ENCODE measurements around the gene FMO2. TPM values are rescaled to one million over a fixed set of nuclear protein-coding genes. Genes with fewer than 3 reads are reported as not detected.

The FMO2 gene
- total and polyA plus RNA-seq, 2 of the 8 experiments (the other 6 are each of a cell fraction or from before 2014, with no cell fraction given) = not detected

DNA sequence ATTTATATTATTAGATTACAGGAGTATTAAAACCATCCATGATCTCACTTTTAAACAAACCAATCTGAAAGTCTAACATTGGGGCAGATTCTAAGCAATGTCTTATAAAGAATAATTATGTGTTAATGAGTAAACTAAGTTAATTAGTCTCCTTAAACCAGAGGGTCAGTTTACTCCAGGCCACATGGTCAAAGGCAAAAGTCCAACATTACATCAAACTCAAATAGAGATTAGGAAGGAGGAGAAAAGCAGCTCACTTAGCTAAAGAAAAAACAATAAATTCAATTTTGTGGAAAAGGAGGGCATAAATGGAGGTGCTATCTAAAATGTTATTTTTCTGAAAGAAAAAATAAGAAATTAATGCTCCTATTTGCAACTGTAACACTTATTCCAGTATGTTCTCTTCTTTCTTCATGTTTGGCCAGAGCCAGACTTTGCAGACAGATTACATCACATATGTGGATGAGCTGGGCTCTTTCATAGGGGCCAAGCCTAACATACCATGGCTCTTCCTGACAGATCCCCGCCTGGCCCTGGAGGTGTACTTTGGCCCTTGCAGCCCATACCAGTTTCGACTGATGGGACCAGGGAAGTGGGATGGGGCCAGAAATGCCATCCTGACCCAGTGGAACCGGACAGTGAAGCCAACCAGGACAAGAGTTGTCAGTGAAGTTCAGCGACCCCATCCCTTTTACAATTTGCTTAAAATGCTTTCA is 24.3 kb upstream of the FMO2 start:
- no peaks in the 10 kb centered on the region for H3K23me2 ChIP-seq (ENCODE audit: low read depth, low read length)
- H2BK20ac ChIP-seq (ENCODE audit: low read length) = no peak overlapping the region
- H4K91ac ChIP-seq (replicated peaks; ENCODE audit: insufficient read length, low read length) = no peak overlapping the region
- no peak overlapping the region for H3K4ac ChIP-seq (replicated peaks; ENCODE audit: insufficient read length, low read depth, low read length)
- DNase-seq (ENCODE audit: low read depth in 1 of 2, low spot score in 2 of 2) (no peak), FAIRE-seq (no peak)
- no peak overlapping the region for H3K23ac ChIP-seq (ENCODE audit: insufficient read length)
- POLR2A ChIA-PET (ENCODE audit: partially characterized antibody) = no interaction called here
- H2BK15ac ChIP-seq (ENCODE audit: low read length) = no peak overlapping the region
- no peak overlapping the region for H2AK5ac ChIP-seq (ENCODE audit: low read depth, low read length)
- peaks cover 0 to 2% (median 0%) of the 10 kb centered on the region in 4 experiments; a peak in 1 of 7 replicates for H3K4me1 ChIP-seq (replicated peaks in 1 of 4; ENCODE audit: control insufficient read depth in 3 of 4, insufficient read depth in 4 of 4, low read length in 3 of 4)
- CTCF ChIA-PET (ENCODE audit: partially characterized antibody) = no interaction called here
- no peak overlapping the region for H2BK120ac ChIP-seq (replicated peaks; ENCODE audit: low read depth, low read length)
- no peak overlapping the region for H3K4me2 ChIP-seq (ENCODE audit: insufficient read depth in 1 of 2, low read depth in 2 of 2, low read length in 2 of 2)
- H3K9me3 ChIP-seq (ENCODE audit: insufficient read depth in 2 of 2, low read depth in 1 of 2, low read length in 1 of 2) = peaks cover 4 to 5% of the 10 kb centered on the region in 2 experiments; a peak in 1 of 4 replicates
- no peaks in the 10 kb centered on the region for H4K20me1 ChIP-seq (replicated peaks in 1 of 2; ENCODE audit: control insufficient read depth in 1 of 2, insufficient read depth in 2 of 2, low read length in 2 of 2)
- H4K8ac ChIP-seq (ENCODE audit: extremely low read depth, insufficient read depth, low read length) = no peak overlapping the region
- WGBS, 2 experiments (ENCODE audit: extremely low coverage in 1 of 2, insufficient coverage in 1 of 2, insufficient read length in 1 of 2, insufficient replicate concordance in 2 of 2, low coverage in 1 of 2, low lambda C conversion rate in 2 of 2, missing lambda C conversion rate in 1 of 2) = 100% methylated on average over 4 of the region's 4 CpGs; no CpG with 5 or more reads in 1 of the 2 experiments
- H2BK12ac ChIP-seq (ENCODE audit: low read depth, low read length) = no peak overlapping the region
- no peak overlapping the region for H3K56ac ChIP-seq (replicated peaks; ENCODE audit: insufficient read length, low read depth, low read length)
- no peak overlapping the region for H3K14ac ChIP-seq (ENCODE audit: insufficient read length)
- no peak overlapping the region for H2BK5ac ChIP-seq (ENCODE audit: low read depth, low read length)
- no peaks in the 10 kb centered on the region for H3K79me1 ChIP-seq (ENCODE audit: low read depth, low read length)
- no peak overlapping the region for H3K18ac ChIP-seq (ENCODE audit: extremely low read depth, low read length)
- no peak overlapping the region for H3K4me3 ChIP-seq (ENCODE audit: extremely low read depth in 1 of 4, insufficient read depth in 2 of 4, low read depth in 3 of 4, low read length in 4 of 4)
- no peaks in the 10 kb centered on the region for H3K27me3 ChIP-seq (replicated peaks in 1 of 4; ENCODE audit: control insufficient read depth in 3 of 4, extremely low read depth in 1 of 4, insufficient read depth in 3 of 4, low read length in 3 of 4)
- no peaks in the 10 kb centered on the region for H3K36me3 ChIP-seq (ENCODE audit: control insufficient read depth in 2 of 4, insufficient read depth in 4 of 4, low read length in 3 of 4)
- H3K79me2 ChIP-seq (ENCODE audit: control insufficient read depth in 1 of 2, insufficient read depth in 2 of 2, low read length in 2 of 2) = no peaks in the 10 kb centered on the region
- no peak overlapping the region for H3K27ac ChIP-seq (ENCODE audit: low read depth, low read length)
- no peak overlapping the region for H4K5ac ChIP-seq (ENCODE audit: insufficient read length, low read depth, low read length)
- no peak overlapping the region for H3K9ac ChIP-seq (replicated peaks in 1 of 4; ENCODE audit: extremely low read depth in 1 of 4, low read depth in 3 of 4, low read length in 3 of 4)
- no peak overlapping the region for H2AFZ ChIP-seq (ENCODE audit: low read length)
- TF ChIP-seq CREB1 (IDR thresholded peaks at IDR 0.05) = no peak
- no peak for TF ChIP-seq MAFK (IDR thresholded peaks at IDR 0.05; ENCODE audit: low read depth, low read length)
- TF ChIP-seq POLR2A (IDR thresholded peaks at IDR 0.05; ENCODE audit: control extremely low read depth in 1 of 2, low read depth in 2 of 2, low read length in 2 of 2) = no peak
- TF ChIP-seq TCF12 (IDR thresholded peaks at IDR 0.05; ENCODE audit: low read depth, low read length) = no peak
- TF ChIP-seq, protein P1, sequence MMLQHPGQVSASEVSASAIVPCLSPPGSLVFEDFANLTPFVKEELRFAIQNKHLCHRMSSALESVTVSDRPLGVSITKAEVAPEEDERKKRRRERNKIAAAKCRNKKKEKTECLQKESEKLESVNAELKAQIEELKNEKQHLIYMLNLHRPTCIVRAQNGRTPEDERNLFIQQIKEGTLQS (IDR thresholded peaks at IDR 0.05; ENCODE audit: insufficient read depth, low read depth, low read length) = no peak
- no peak for TF ChIP-seq CHD1 (IDR thresholded peaks at IDR 0.05; ENCODE audit: low read depth, low read length)
- TF ChIP-seq, protein P2, sequence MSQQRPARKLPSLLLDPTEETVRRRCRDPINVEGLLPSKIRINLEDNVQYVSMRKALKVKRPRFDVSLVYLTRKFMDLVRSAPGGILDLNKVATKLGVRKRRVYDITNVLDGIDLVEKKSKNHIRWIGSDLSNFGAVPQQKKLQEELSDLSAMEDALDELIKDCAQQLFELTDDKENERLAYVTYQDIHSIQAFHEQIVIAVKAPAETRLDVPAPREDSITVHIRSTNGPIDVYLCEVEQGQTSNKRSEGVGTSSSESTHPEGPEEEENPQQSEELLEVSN (IDR thresholded peaks at IDR 0.05) = no peak
- TF ChIP-seq TBP (IDR thresholded peaks at IDR 0.05; ENCODE audit: low read depth, low read length) = no peak
- TF ChIP-seq SP4 (IDR thresholded peaks at IDR 0.05; ENCODE audit: low read length) = no peak
- TF ChIP-seq, protein P3, sequence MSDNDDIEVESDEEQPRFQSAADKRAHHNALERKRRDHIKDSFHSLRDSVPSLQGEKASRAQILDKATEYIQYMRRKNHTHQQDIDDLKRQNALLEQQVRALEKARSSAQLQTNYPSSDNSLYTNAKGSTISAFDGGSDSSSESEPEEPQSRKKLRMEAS (IDR thresholded peaks at IDR 0.05) = no peak

All from H1 (cell line).